Parathyroid adenoma (tissue), 2 donors: ENCODE results near the gene MAP3K5.

Experiments
- H2AFZ ChIP-seq: fragments of 300-600 bp; sonication (generic); one replicate; pipeline ENCODE4 v1.7.0; 2017; ENCODE audit warnings: antibody characterized with exemption, mild to moderate bottlenecking
- H3K27ac ChIP-seq: fragments of 300-600 bp; sonication (generic); one replicate; pipeline ENCODE4 v1.7.0; 2017
- H3K27me3 ChIP-seq: fragments of 300-600 bp; sonication (generic); one replicate; pipeline ENCODE4 v1.7.0; 2017; ENCODE audit warnings: low read length; ENCODE audit not compliant: control insufficient read depth, insufficient read depth
- H3K36me3 ChIP-seq: fragments of 300-600 bp; sonication (generic); one replicate; pipeline ENCODE4 v1.7.0; 2017; ENCODE audit warnings: low read length; ENCODE audit not compliant: control insufficient read depth, insufficient read depth
- H3K4me1 ChIP-seq: fragments of 300-600 bp; sonication (generic); one replicate; pipeline ENCODE4 v1.7.0; 2017; ENCODE audit warnings: control low read depth
- H3K4me2 ChIP-seq: fragments of 300-600 bp; sonication (generic); one replicate; pipeline ENCODE4 v1.7.0; 2017; ENCODE audit warnings: low read length
- H3K4me3 ChIP-seq: fragments of 300-600 bp; sonication (generic); one replicate; pipeline ENCODE4 v1.7.0; 2017; ENCODE audit warnings: low read depth, low read length
- H3K79me2 ChIP-seq: fragments of 300-600 bp; sonication (generic); one replicate; pipeline ENCODE4 v1.7.0; 2017; ENCODE audit warnings: control low read depth
- H3K9ac ChIP-seq: fragments of 300-600 bp; sonication (generic); one replicate; pipeline ENCODE4 v1.7.0; 2017; ENCODE audit warnings: mild to moderate bottlenecking
- H3K9me3 ChIP-seq: fragments of 300-600 bp; sonication (generic); one replicate; pipeline ENCODE4 v1.7.0; 2017; ENCODE audit warnings: low read length; ENCODE audit not compliant: control insufficient read depth
- TF ChIP-seq, protein P1 (sequence below): fragments of 300-600 bp; sonication (generic); IDR thresholded peaks from one replicate; pipeline ENCODE4 v1.7.0; 2017; ENCODE audit warnings: antibody characterized with exemption, mild to moderate bottlenecking
- donor health status: primary hyperparathyroidism.

MAP3K5 gene

DNA sequence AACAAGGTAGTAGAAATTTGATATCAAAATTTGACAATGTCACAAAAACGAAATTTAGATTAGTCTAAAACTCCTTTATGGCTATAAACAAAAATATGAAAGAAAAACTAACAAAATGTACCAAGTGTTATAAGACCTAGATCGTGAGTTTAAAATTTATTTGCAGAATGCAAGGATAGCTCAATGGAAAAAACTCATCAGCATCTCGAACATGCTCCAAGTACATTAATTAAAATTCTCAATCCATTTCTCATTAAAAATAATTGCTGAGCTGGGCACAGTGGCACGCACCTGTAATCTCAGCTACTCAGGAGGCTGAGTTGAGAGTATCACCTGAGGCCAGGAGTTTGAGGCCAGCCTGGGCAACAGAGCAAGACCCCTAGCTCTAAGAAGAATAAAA is 70.8 kb downstream of the MAP3K5 start:
- Histone ChIP-seq H3K4me1 (no peaks in the 10 kb centered on the region), H3K4me2 (no peak overlapping the region), H3K27me3 (no peaks in the 10 kb centered on the region), H3K79me2 (no peaks in the 10 kb centered on the region), H3K9me3 (no peaks in the 10 kb centered on the region), H3K36me3 (no peaks in the 10 kb centered on the region), H3K9ac (no peak overlapping the region), H2AFZ (no peak overlapping the region), H3K27ac (no peak overlapping the region), H3K4me3 (no peak overlapping the region)
- TF ChIP-seq, protein P1, sequence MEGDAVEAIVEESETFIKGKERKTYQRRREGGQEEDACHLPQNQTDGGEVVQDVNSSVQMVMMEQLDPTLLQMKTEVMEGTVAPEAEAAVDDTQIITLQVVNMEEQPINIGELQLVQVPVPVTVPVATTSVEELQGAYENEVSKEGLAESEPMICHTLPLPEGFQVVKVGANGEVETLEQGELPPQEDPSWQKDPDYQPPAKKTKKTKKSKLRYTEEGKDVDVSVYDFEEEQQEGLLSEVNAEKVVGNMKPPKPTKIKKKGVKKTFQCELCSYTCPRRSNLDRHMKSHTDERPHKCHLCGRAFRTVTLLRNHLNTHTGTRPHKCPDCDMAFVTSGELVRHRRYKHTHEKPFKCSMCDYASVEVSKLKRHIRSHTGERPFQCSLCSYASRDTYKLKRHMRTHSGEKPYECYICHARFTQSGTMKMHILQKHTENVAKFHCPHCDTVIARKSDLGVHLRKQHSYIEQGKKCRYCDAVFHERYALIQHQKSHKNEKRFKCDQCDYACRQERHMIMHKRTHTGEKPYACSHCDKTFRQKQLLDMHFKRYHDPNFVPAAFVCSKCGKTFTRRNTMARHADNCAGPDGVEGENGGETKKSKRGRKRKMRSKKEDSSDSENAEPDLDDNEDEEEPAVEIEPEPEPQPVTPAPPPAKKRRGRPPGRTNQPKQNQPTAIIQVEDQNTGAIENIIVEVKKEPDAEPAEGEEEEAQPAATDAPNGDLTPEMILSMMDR: no peak

DNA sequence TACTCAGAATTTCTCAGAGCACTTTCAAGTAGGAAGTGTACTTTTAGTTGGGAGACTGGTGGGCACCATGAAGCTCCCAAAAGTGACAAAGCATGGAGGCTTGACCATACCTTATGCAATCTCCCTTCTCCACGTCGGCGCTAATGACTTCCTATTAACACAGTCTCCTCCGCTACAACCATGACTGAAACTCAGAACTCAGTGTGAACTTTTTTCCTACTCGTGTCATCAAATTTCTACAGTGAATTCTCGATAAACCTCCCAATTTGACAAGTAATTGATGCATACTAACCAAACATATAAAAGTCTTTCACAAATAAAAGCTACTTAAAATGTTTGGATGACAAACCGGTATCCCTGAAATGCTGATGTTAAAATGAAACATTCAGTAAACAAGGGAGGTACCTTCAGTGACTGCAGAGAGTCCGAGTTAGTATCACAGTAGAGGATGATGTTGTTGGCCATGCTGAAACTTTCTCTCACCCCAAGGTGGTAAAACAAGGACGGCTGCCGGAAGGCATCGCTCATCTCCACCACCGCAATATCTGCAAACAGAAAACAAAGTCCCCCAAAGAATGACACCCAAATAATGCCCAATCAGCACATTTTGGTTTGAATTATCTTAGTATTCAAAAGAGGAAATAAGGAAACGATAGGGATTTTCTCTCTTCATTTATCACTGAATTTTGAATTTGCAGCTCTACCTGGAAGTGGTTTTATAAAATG is 72.1 kb downstream of the MAP3K5 start:
- H3K27me3 ChIP-seq: no peaks in the 10 kb centered on the region
- no peaks in the 10 kb centered on the region for H3K9me3 ChIP-seq
- H3K36me3 ChIP-seq: no peaks in the 10 kb centered on the region
- no peak overlapping the region for H3K4me3 ChIP-seq
- H3K4me2 ChIP-seq: no peak overlapping the region
- TF ChIP-seq, protein P1: no peak
- no peaks in the 10 kb centered on the region for H3K79me2 ChIP-seq
- H3K4me1 ChIP-seq: no peaks in the 10 kb centered on the region
- H3K27ac ChIP-seq: no peak overlapping the region
- H2AFZ ChIP-seq: no peak overlapping the region
- no peak overlapping the region for H3K9ac ChIP-seq

DNA sequence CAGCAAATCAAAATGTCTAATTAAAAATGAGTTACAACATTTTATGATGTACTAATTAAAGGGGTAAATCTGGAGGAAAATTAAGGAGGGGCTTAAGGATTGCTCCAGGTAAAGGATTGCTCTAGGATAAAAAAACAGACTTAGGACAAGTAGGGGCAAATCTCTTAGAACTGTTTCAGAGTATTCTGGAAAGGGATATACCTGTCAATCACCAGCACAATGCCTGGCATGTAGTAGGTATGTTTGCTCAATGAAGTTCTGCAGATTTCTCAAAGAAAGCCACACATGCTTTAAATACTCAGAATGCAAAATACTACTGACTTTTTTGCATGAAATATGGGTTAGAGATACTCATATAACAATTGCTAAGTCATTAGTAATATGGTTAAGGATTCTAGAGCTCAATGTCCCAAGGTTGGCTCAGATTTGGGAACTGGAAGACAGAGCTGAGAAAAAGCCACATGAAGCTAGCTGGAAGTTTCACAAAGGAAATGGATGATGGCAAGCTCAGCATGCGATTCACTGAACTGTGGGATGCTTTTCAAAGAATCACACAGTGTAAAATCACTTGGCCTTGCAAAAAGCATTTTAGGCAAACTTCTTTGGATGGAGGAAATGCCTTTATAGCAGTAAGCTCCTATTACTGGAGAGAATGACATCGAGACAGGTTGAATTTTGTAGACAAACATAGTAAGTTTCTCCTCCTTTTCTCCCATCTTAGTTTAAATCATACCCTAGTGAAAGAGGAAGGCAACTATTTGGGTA is 72.8 kb downstream of the MAP3K5 start:
- Histone ChIP-seq H3K79me2 (no peaks in the 10 kb centered on the region), H3K36me3 (no peaks in the 10 kb centered on the region), H2AFZ (no peak overlapping the region), H3K4me1 (no peaks in the 10 kb centered on the region), H3K27ac (no peak overlapping the region), H3K4me3 (no peak overlapping the region), H3K9me3 (no peaks in the 10 kb centered on the region), H3K9ac (peak overlapping the region; percentile 30), H3K4me2 (no peak overlapping the region), H3K27me3 (no peaks in the 10 kb centered on the region)
- TF ChIP-seq, protein P1: no peak

DNA sequence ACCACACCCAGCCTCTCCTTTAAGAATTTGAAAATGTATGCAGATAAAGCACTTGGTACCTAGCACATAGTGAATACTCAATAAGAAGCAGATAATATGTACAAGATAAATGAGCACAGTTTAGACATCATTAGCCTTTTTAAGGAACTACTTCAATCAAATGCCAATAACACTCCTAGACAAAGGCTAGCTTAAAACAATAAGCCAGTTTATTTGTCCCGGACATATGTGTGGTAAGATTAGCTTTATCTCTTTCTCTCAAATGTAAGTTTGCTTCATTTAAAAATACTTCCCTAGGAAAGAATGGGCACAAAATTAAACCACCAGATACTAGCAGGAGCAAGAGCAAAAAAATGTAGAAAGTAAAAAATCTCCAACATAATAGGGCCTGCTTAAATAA is 73.8 kb downstream of the MAP3K5 start:
- Histone ChIP-seq H3K4me2 (no peak overlapping the region), H3K79me2 (no peaks in the 10 kb centered on the region), H3K27ac (no peak overlapping the region), H3K4me1 (no peaks in the 10 kb centered on the region), H3K9me3 (no peaks in the 10 kb centered on the region), H2AFZ (no peak overlapping the region), H3K36me3 (no peaks in the 10 kb centered on the region), H3K9ac (no peak overlapping the region), H3K4me3 (no peak overlapping the region), H3K27me3 (no peaks in the 10 kb centered on the region)
- TF ChIP-seq, protein P1: no peak

DNA sequence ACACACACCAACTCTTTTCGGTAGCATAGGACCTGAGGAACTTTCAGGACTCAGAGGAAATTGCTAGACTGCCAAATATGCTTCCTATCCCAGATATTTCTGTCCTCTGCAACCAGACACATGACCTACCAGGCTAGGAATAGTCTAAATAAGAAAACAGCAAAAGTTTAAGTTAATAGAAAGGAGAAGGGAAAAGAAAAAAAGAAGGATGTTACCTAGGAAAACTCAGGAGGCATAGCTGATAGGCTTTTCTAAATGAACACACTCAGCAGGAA is 74.6 kb downstream of the MAP3K5 start:
- no peaks in the 10 kb centered on the region for H3K36me3 ChIP-seq
- no peak overlapping the region for H2AFZ ChIP-seq
- H3K9ac ChIP-seq: no peak overlapping the region
- TF ChIP-seq, protein P1: no peak
- H3K4me3 ChIP-seq: no peak overlapping the region
- no peak overlapping the region for H3K4me2 ChIP-seq
- no peaks in the 10 kb centered on the region for H3K79me2 ChIP-seq
- no peaks in the 10 kb centered on the region for H3K27me3 ChIP-seq
- no peak overlapping the region for H3K27ac ChIP-seq
- H3K4me1 ChIP-seq: no peaks in the 10 kb centered on the region
- no peaks in the 10 kb centered on the region for H3K9me3 ChIP-seq
